ENCODE data around the gene ETNK2.

GRCh38 chr1:204081791-204082513 is 69.9 kb downstream of the ETNK2 start:
- TF ChIP-seq CTCF (IDR thresholded peaks at IDR 0.05 in 4 of 5, conservative IDR thresholded peaks at IDR 0.05 in 1 of 5): no peak
- no peak for TF ChIP-seq POLR2A (IDR thresholded peaks at IDR 0.05)
